VCaP (cell line): ENCODE results near the gene RAB27B.

Source experiments
- H3K27ac ChIP-seq: fragments of 450-650 bp; 2 replicates; pipeline ENCODE4 v1.5.1; 2017
- TF ChIP-seq, protein P1 (sequence below): fragments of 450-650 bp; conservative IDR thresholded peaks from 2 replicates; pipeline ENCODE4 v1.5.1; 2017; ENCODE audit warnings: mild to moderate bottlenecking, moderate library complexity

RAB27B gene

DNA sequence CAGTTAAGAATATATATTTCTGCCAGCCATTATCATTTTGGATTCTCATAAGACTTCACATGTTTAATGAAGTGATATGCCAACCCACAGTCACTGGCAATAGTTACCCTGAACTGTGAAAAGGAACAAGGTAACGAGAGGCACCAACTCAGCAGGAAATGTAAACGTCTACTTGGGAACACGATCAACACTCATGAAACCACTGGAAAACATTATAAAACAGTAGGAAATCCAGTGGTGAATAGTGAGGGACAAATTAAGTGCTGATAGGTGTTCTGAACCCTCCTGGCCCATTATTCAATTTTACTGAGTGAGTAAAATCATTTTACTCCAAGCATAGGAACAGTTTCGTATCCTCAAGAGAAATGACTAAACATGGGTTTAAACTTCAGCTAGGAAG, 113.9 kb downstream of the RAB27B start:
- H3K27ac ChIP-seq = no peak overlapping the region
- TF ChIP-seq, protein P1, sequence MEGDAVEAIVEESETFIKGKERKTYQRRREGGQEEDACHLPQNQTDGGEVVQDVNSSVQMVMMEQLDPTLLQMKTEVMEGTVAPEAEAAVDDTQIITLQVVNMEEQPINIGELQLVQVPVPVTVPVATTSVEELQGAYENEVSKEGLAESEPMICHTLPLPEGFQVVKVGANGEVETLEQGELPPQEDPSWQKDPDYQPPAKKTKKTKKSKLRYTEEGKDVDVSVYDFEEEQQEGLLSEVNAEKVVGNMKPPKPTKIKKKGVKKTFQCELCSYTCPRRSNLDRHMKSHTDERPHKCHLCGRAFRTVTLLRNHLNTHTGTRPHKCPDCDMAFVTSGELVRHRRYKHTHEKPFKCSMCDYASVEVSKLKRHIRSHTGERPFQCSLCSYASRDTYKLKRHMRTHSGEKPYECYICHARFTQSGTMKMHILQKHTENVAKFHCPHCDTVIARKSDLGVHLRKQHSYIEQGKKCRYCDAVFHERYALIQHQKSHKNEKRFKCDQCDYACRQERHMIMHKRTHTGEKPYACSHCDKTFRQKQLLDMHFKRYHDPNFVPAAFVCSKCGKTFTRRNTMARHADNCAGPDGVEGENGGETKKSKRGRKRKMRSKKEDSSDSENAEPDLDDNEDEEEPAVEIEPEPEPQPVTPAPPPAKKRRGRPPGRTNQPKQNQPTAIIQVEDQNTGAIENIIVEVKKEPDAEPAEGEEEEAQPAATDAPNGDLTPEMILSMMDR = no peak

DNA sequence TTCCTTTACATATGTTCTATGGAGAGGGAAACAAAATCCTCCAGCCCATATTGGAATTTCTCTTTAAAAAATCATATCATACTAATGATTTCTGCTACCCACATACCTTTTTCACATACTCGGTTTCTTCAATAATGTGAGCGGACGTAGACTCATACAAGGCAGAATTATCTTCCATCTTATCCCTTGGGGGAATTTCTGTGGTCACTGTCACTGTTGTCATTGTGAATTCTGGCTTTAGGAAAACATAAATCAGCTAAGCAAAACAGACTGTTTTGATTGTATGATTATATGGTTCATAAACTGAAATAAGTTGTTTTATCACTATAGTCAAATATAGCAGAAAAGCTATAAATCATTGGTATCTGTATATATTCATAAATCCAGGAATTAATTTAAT, 114.3 kb downstream of the RAB27B start:
- no peak overlapping the region for H3K27ac ChIP-seq
- TF ChIP-seq, protein P1 = no peak
